ENCODE results near the gene DMRTB1.

Gene DMRTB1

GRCh38 chr1:53484705-53485477 lies 25.7 kb downstream of the DMRTB1 start:
- TF ChIP-seq SIN3A (IDR thresholded peaks at IDR 0.05; ENCODE audit: borderline replicate concordance, insufficient read depth, low read length) (no peak), POLR2AphosphoS5 (IDR thresholded peaks at IDR 0.05; ENCODE audit: low read depth, low read length) (no peak), TAF1 (IDR thresholded peaks at IDR 0.05; ENCODE audit: borderline replicate concordance, insufficient read depth, low read length) (no peak), FOXP2 (optimal IDR thresholded peaks at IDR 0.05; ENCODE audit: borderline replicate concordance, extremely low read depth, extremely low read length, insufficient read depth) (no peak), REST (IDR thresholded peaks at IDR 0.05; ENCODE audit: insufficient read depth in 1 of 2, low read depth in 2 of 2, low read length in 2 of 2) (no peak)

GRCh38 chr1:53485478-53486394 lies 26.5 kb downstream of the DMRTB1 start:
- TF ChIP-seq FOXP2 (optimal IDR thresholded peaks at IDR 0.05; ENCODE audit: borderline replicate concordance, extremely low read depth, extremely low read length, insufficient read depth) (no peak), POLR2AphosphoS5 (IDR thresholded peaks at IDR 0.05; ENCODE audit: low read depth, low read length) (no peak)

- TF ChIP-seq FOXP2 (optimal IDR thresholded peaks at IDR 0.05; ENCODE audit: borderline replicate concordance, extremely low read depth, extremely low read length, insufficient read depth): no peak
- no peak for TF ChIP-seq POLR2AphosphoS5 (IDR thresholded peaks at IDR 0.05; ENCODE audit: low read depth, low read length)
- TF ChIP-seq SIN3A (IDR thresholded peaks at IDR 0.05; ENCODE audit: borderline replicate concordance, insufficient read depth, low read length): no peak
- TF ChIP-seq REST (IDR thresholded peaks at IDR 0.05; ENCODE audit: insufficient read depth in 1 of 2, low read depth in 2 of 2, low read length in 2 of 2): no peak
- no peak for TF ChIP-seq TAF1 (IDR thresholded peaks at IDR 0.05; ENCODE audit: borderline replicate concordance, insufficient read depth, low read length)
These were observed 27.3 kb downstream of the DMRTB1 start for GRCh38 chr1:53486395-53487026.

DNA sequence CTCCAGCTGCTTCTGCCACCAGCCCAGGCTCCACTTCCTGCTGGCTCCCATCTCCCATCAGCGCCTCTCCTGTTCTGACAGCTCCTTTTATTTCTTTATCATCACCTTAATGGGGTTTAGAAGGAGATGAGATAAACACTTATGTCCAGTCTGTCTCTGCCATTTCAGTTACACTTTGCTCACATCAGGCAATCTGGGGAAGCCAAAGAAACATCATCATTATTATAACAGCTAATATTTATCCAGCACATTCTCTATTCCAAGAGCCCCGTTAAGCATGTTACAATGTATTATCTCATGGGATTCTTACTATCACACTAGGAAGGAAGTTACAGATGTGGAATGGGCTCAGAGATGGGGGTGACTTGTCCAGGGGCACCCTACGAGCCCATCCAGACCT lies 31.2 kb downstream of the DMRTB1 start:
- no peak for TF ChIP-seq REST (IDR thresholded peaks at IDR 0.05; ENCODE audit: insufficient read depth in 1 of 2, low read depth in 2 of 2, low read length in 2 of 2)
- no peak for TF ChIP-seq TAF1 (IDR thresholded peaks at IDR 0.05; ENCODE audit: borderline replicate concordance, insufficient read depth, low read length)
- no peak for TF ChIP-seq SIN3A (IDR thresholded peaks at IDR 0.05; ENCODE audit: borderline replicate concordance, insufficient read depth, low read length)
- no peak for TF ChIP-seq POLR2AphosphoS5 (IDR thresholded peaks at IDR 0.05; ENCODE audit: low read depth, low read length)
- no peak for TF ChIP-seq FOXP2 (optimal IDR thresholded peaks at IDR 0.05; ENCODE audit: borderline replicate concordance, extremely low read depth, extremely low read length, insufficient read depth)

GRCh38 chr1:53495633-53496345 lies 36.6 kb downstream of the DMRTB1 start:
- TF ChIP-seq FOXP2 (optimal IDR thresholded peaks at IDR 0.05; ENCODE audit: borderline replicate concordance, extremely low read depth, extremely low read length, insufficient read depth): no peak
- TF ChIP-seq SIN3A (IDR thresholded peaks at IDR 0.05; ENCODE audit: borderline replicate concordance, insufficient read depth, low read length): no peak
- TF ChIP-seq TAF1 (IDR thresholded peaks at IDR 0.05; ENCODE audit: borderline replicate concordance, insufficient read depth, low read length): no peak
- no peak for TF ChIP-seq REST (IDR thresholded peaks at IDR 0.05; ENCODE audit: insufficient read depth in 1 of 2, low read depth in 2 of 2, low read length in 2 of 2)
- no peak for TF ChIP-seq POLR2AphosphoS5 (IDR thresholded peaks at IDR 0.05; ENCODE audit: low read depth, low read length)

All from PFSK-1 (cell line).